Nephron (organoid): ENCODE measurements around the gene AK8.

ENCODE experiments used
- H3K27ac Mint-ChIP-seq, 3 experiments: 2 replicates each; pipeline ENCODE4 v1.8.0; 2020; ENCODE audit warnings: mixed read lengths in 3 of 3, mild to moderate bottlenecking in 2 of 3, moderate library complexity in 1 of 3
- H3K27me3 Mint-ChIP-seq: 2 replicates; pipeline ENCODE4 v1.8.0; 2021; ENCODE audit warnings: low read depth, mild to moderate bottlenecking, moderate library complexity, mixed read lengths
- H3K36me3 Mint-ChIP-seq: 2 replicates; pipeline ENCODE4 v1.8.0; 2020; ENCODE audit warnings: low read depth, mixed read lengths
- H3K4me1 Mint-ChIP-seq: 2 replicates; pipeline ENCODE4 v1.8.0; 2020; ENCODE audit warnings: mixed read lengths
- H3K4me3 Mint-ChIP-seq, 3 experiments: 2 replicates each; pipeline ENCODE4 v1.8.0; 2020; ENCODE audit warnings: mild to moderate bottlenecking in 3 of 3, mixed read lengths in 3 of 3, moderate library complexity in 2 of 3
- H3K9me3 Mint-ChIP-seq: 2 replicates; pipeline ENCODE4 v1.8.0; 2020; ENCODE audit warnings: mixed read lengths
- TF ChIP-seq, protein P1 (sequence below), 3 experiments: fragments of 200-600 bp; sonication (generic); IDR thresholded peaks; one replicate each; pipeline ENCODE4 v1.5.0; 2021; ENCODE audit warnings: antibody characterized with exemption in 3 of 3; ENCODE audit not compliant: unreplicated experiment in 3 of 3

Gene AK8

GRCh38 chr9:132732326-132733259 lies 145.5 kb downstream of the AK8 start:
- TF ChIP-seq, protein P1, sequence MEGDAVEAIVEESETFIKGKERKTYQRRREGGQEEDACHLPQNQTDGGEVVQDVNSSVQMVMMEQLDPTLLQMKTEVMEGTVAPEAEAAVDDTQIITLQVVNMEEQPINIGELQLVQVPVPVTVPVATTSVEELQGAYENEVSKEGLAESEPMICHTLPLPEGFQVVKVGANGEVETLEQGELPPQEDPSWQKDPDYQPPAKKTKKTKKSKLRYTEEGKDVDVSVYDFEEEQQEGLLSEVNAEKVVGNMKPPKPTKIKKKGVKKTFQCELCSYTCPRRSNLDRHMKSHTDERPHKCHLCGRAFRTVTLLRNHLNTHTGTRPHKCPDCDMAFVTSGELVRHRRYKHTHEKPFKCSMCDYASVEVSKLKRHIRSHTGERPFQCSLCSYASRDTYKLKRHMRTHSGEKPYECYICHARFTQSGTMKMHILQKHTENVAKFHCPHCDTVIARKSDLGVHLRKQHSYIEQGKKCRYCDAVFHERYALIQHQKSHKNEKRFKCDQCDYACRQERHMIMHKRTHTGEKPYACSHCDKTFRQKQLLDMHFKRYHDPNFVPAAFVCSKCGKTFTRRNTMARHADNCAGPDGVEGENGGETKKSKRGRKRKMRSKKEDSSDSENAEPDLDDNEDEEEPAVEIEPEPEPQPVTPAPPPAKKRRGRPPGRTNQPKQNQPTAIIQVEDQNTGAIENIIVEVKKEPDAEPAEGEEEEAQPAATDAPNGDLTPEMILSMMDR (IDR thresholded peaks at IDR 0.05; ENCODE audit: unreplicated experiment in 3 of 3): no peak
- Mint-ChIP-seq H3K36me3 (no peaks in the 10 kb centered on the region), H3K27me3 (peaks cover 20% of the 10 kb centered on the region), H3K9me3 (no peaks in the 10 kb centered on the region), H3K4me3 (no peak overlapping the region), H3K27ac (no peak overlapping the region), H3K4me1 (peaks cover 5% of the 10 kb centered on the region)

DNA sequence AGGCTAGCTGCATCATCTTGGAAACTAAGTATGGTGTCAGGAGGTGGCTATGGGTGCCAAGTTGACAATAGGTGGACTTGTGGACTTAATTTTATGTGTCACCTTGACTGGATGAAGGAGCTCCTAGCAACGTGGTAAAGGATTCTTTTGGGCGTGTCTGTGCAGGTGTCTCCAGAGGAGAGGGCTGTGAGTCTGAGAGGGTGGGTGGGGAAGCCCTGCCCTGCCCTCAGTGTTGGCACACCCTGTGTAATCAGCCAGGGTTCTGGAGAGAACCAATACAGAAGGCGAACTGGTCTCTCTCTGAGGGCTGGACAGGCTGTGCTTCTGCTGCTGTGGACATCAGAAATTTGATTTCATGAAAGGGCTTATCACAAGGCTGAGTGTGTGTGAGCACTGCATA lies 146.9 kb downstream of the AK8 start:
- H3K36me3 Mint-ChIP-seq: no peaks in the 10 kb centered on the region
- peaks cover 25% of the 10 kb centered on the region for H3K27me3 Mint-ChIP-seq
- no peaks in the 10 kb centered on the region for H3K9me3 Mint-ChIP-seq
- TF ChIP-seq, protein P1 (IDR thresholded peaks at IDR 0.05; ENCODE audit: unreplicated experiment in 3 of 3): no peak
- H3K4me1 Mint-ChIP-seq: peaks cover 5% of the 10 kb centered on the region
- no peak overlapping the region for H3K4me3 Mint-ChIP-seq
- H3K27ac Mint-ChIP-seq: no peak overlapping the region

- Mint-ChIP-seq H3K4me3 (no peak overlapping the region), H3K9me3 (no peaks in the 10 kb centered on the region), H3K36me3 (no peaks in the 10 kb centered on the region), H3K27ac (no peak overlapping the region), H3K4me1 (peaks cover 5% of the 10 kb centered on the region), H3K27me3 (peaks cover 25% of the 10 kb centered on the region)
- TF ChIP-seq, protein P1 (IDR thresholded peaks at IDR 0.05; ENCODE audit: unreplicated experiment in 3 of 3): no peak
Observed at GRCh38 chr9:132730054-132731033, 147.7 kb downstream of the AK8 start.

GRCh38 chr9:132729235-132729890 lies 148.7 kb downstream of the AK8 start:
- Mint-ChIP-seq H3K4me3 (no peak overlapping the region), H3K27me3 (peaks cover 22% of the 10 kb centered on the region), H3K4me1 (peaks cover 5% of the 10 kb centered on the region), H3K9me3 (no peaks in the 10 kb centered on the region), H3K36me3 (no peaks in the 10 kb centered on the region), H3K27ac (no peak overlapping the region)
- TF ChIP-seq, protein P1 (IDR thresholded peaks at IDR 0.05; ENCODE audit: unreplicated experiment in 3 of 3): no peak

DNA sequence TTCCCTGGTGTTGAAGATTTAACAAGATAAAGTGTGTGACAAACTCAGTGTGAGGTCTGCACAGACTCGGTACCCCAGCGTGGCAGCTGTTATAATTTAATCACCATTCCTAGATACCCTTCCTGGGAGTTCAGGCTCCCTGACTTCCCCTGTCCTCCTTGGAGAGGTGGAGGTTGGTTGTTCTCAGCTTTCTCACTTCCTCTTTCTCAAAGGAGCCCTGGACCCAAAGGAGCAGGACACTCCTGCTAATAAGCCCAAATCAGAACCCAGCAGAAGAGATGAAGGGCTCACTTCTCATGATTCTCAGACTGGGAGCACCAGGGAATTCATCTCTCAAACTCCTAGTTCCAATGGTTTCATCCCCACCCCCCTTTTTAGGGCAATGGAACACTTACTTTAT lies 149.6 kb downstream of the AK8 start:
- Mint-ChIP-seq H3K36me3 (no peaks in the 10 kb centered on the region), H3K27ac (no peak overlapping the region), H3K27me3 (peaks cover 19% of the 10 kb centered on the region), H3K9me3 (no peaks in the 10 kb centered on the region), H3K4me1 (peaks cover 5% of the 10 kb centered on the region), H3K4me3 (no peak overlapping the region)
- TF ChIP-seq, protein P1 (IDR thresholded peaks at IDR 0.05; ENCODE audit: unreplicated experiment in 3 of 3): no peak
